Stomach (tissue), 9 donors: Measurements from ENCODE around the gene CACNA2D3. TPM values are rescaled to one million over a fixed set of nuclear protein-coding genes. Genes with fewer than 3 reads are reported as not detected.

Experiments used
- DNase-seq, 2 donors: peaks; one replicate each; pipeline versions ENCODE4 v3.0.0 to v3.0.0-alpha.2; 2013 to 2019
- H3K27ac ChIP-seq, 5 donors: fragments of 200-600 bp in 4 of 5; sonication (generic) in 4 of 5; one replicate each; pipeline ENCODE4 v1.5.1; 2013 to 2019; ENCODE audit warnings: mild to moderate bottlenecking in 1 of 5, moderate library complexity in 1 of 5
- H3K27me3 ChIP-seq, 3 donors: fragments of 200-600 bp; sonication (generic); one replicate each; pipeline ENCODE4 v1.5.1; 2017 to 2019; ENCODE audit warnings: mixed run types in 1 of 3
- H3K36me3 ChIP-seq, 4 donors: fragments of 200-600 bp; sonication (generic); 1 replicate in 3 of 4; 2 replicates in 1 of 4; pipeline ENCODE4 v1.5.1; 2016 to 2019
- H3K4me1 ChIP-seq, 4 donors: fragments of 200-600 bp; sonication (generic); one replicate each; pipeline ENCODE4 v1.5.1; 2016 to 2019
- H3K4me3 ChIP-seq, 4 donors: fragments of 200-600 bp; sonication (generic) in 3 of 4; one replicate each; pipeline ENCODE4 v1.5.1; 2016 to 2019; ENCODE audit warnings: mild to moderate bottlenecking in 1 of 4
- H3K9me3 ChIP-seq, 4 donors: fragments of 200-600 bp; sonication (generic); one replicate each; pipeline ENCODE4 v1.5.1; 2016 to 2019
- EP300 ChIP-seq: sonication (generic); formaldehyde crosslinking; IDR thresholded peaks from one replicate; pipeline ENCODE4 v1.6.1; 2017; ENCODE audit warnings: antibody characterized with exemption
- POLR2A ChIP-seq, 4 donors: fragments of 450-650 bp; IDR thresholded peaks; one replicate each; pipeline ENCODE4 v1.6.1; 2016; ENCODE audit warnings: antibody characterized with exemption in 4 of 4, control low read depth in 2 of 4, mild to moderate bottlenecking in 1 of 4, moderate library complexity in 1 of 4
- POLR2AphosphoS5 ChIP-seq, 3 donors: sonication (generic); formaldehyde crosslinking; IDR thresholded peaks; one replicate each; pipeline ENCODE4 v1.6.1; 2016; ENCODE audit warnings: antibody characterized with exemption in 3 of 3
- WGBS, 5 donors: extraction: QIAGEN DNeasy Blood & Tissue Kit in 3 of 5; methylation state at CpG; one replicate each; pipeline versions ENCODE4 v1.1.5 to v1.1.7; 2013 to 2018; 5-methylcytosine and 5-hydroxymethylcytosine counted together
- intact Hi-C: fragments of 100-400 bp; cut with DNase I; formaldehyde crosslinking; loops from one replicate; pipeline ENCODE4 v1.15.1; 2023; ENCODE audit warnings: low total_unique reads
- polyA plus RNA-seq, 3 donors: library from polyadenylated mRNA; stranded (reverse); fragments of 200-250 nt; gene quantifications; one replicate each; pipeline ENCODE4 v1.2.3, GENCODE V29; 2013
- total RNA-seq, 5 donors: library from RNA; depleted of rRNA; stranded (reverse); fragments of >200 nt; gene quantifications; one replicate each; pipeline versions ENCODE4 v1.1.0 to v1.2.3, GENCODE V29; 2014 to 2016
- TF ChIP-seq, protein P1 (sequence below), 7 experiments: fragments of 450-650 bp in 4 of 7; fragments of 200-600 bp in 3 of 7; sonication (generic) in 3 of 7; IDR thresholded peaks; one replicate each; pipeline ENCODE4 v1.5.1; 2016 to 2019; ENCODE audit warnings: antibody characterized with exemption in 7 of 7, control low read depth in 2 of 7, mild to moderate bottlenecking in 1 of 7
- donor health status: healthy with polysubstance abuse.
- donor health status: Bipolar disorder and iron deficiency.
- donor health status: healthy.

Gene CACNA2D3
- total and polyA plus RNA-seq, 8 donors = 0.56 to 54.0 (median 2.9) TPM; not detected in 1

DNA sequence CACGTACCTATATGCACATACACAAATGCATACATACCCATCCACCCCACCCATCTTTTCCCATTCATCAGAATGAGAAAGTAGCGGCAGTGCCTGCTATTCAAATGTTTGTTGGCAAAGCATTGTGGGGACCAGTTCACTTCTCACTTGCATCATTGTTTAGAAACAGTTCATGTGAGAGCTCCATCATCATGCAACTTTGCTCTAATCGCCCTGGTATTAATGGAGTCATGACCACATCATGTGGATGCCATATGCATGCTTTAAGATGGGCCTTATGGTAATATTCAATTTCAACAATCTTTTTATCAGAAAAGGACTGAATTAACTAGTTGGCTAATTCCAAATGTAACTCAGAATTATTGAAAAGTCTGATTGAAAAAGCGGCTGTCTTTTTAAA, 725.0 kb downstream of the CACNA2D3 start:
- no peak for TF ChIP-seq POLR2AphosphoS5 (IDR thresholded peaks at IDR 0.05)
- no peak for TF ChIP-seq POLR2A (IDR thresholded peaks at IDR 0.05)
- TF ChIP-seq EP300 = no peak
- TF ChIP-seq, protein P1, sequence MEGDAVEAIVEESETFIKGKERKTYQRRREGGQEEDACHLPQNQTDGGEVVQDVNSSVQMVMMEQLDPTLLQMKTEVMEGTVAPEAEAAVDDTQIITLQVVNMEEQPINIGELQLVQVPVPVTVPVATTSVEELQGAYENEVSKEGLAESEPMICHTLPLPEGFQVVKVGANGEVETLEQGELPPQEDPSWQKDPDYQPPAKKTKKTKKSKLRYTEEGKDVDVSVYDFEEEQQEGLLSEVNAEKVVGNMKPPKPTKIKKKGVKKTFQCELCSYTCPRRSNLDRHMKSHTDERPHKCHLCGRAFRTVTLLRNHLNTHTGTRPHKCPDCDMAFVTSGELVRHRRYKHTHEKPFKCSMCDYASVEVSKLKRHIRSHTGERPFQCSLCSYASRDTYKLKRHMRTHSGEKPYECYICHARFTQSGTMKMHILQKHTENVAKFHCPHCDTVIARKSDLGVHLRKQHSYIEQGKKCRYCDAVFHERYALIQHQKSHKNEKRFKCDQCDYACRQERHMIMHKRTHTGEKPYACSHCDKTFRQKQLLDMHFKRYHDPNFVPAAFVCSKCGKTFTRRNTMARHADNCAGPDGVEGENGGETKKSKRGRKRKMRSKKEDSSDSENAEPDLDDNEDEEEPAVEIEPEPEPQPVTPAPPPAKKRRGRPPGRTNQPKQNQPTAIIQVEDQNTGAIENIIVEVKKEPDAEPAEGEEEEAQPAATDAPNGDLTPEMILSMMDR (IDR thresholded peaks at IDR 0.05) = no peak
- no peaks in the 10 kb centered on the region for H3K27me3 ChIP-seq
- H3K36me3 ChIP-seq = no peaks in the 10 kb centered on the region
- intact Hi-C loops = no loop called here
- no peak overlapping the region for H3K4me3 ChIP-seq
- H3K4me1 ChIP-seq = no peaks in the 10 kb centered on the region
- H3K27ac ChIP-seq = no peak overlapping the region
- H3K9me3 ChIP-seq = no peaks in the 10 kb centered on the region
- 82 to 90% (median 86%) methylated on average over 4 of the region's 4 CpGs for WGBS, 5 donors
- no peak for DNase-seq

DNA sequence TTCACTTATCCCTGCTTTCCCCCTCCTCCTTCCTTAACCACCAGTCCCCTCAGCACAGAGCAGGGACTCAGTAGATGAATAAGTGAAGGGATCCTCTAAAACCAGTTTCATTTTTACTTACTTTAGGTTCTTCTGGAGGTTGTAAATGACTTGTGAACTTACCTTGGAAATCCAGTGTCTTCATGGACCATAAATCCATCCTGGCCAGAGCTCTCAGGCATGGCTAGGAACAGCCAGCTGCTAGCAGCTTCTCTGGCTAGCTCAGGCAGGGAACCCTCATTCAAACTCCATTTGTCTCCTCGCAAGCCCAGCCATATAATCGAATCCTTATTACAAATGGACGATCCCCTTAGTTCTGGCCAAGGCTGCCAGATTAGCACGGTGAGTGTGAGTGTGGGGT, 727.0 kb downstream of the CACNA2D3 start:
- WGBS, 5 donors = 70 to 93% (median 84%) methylated on average over 2 to 4 of the region's 4 CpGs
- no peak overlapping the region for H3K27ac ChIP-seq
- H3K9me3 ChIP-seq = no peaks in the 10 kb centered on the region
- H3K36me3 ChIP-seq = no peaks in the 10 kb centered on the region
- intact Hi-C loops = no loop called here
- peaks cover 0 to 10% (median 6%) of the 10 kb centered on the region in 4 donors for H3K4me1 ChIP-seq
- TF ChIP-seq POLR2A (IDR thresholded peaks at IDR 0.05) (no peak), POLR2AphosphoS5 (IDR thresholded peaks at IDR 0.05) (no peak), EP300 (no peak)
- TF ChIP-seq, protein P1 (IDR thresholded peaks at IDR 0.05) = no peak
- H3K4me3 ChIP-seq = no peak overlapping the region
- H3K27me3 ChIP-seq = peaks cover 0 to 5% (median 0%) of the 10 kb centered on the region in 3 donors
- no peak for DNase-seq

DNA sequence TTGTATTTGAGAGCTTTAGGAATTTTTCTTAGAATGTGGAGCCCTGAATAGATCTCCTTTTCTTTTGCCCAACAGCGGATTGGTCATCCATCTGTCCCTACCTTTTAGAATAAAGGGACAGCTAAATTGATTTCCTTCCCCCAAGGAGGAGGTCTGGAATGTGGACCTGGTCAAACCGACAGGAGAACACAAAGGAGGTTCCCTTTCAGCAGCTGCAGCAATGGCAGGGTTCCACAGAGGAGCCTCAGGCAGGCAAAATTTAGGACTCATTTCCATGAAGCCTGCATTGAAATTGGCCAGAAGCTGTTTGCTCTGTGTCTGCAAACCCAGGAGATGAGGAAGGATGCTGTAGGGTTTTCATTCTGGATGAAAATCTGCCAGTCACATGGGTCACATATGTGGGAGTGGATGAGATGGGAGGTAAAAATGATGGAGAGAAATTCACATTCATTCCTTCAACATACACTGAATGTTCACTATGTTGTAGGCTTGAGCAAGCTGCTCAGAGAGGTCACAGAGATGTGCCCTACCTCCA, 728.2 kb downstream of the CACNA2D3 start:
- peaks cover 0 to 5% (median 0%) of the 10 kb centered on the region in 3 donors for H3K27me3 ChIP-seq
- no peak overlapping the region for H3K27ac ChIP-seq
- intact Hi-C loops = no loop called here
- H3K36me3 ChIP-seq = no peaks in the 10 kb centered on the region
- peaks cover 0 to 13% (median 6%) of the 10 kb centered on the region in 4 donors for H3K4me1 ChIP-seq
- WGBS, 5 donors = 52 to 61% (median 59%) methylated on average over 2 of the region's 2 CpGs
- no peak overlapping the region for H3K4me3 ChIP-seq
- DNase-seq = no peak
- TF ChIP-seq POLR2AphosphoS5 (IDR thresholded peaks at IDR 0.05) (no peak), POLR2A (IDR thresholded peaks at IDR 0.05) (no peak), EP300 (no peak)
- TF ChIP-seq, protein P1 (IDR thresholded peaks at IDR 0.05) = no peak
- H3K9me3 ChIP-seq = no peaks in the 10 kb centered on the region

DNA sequence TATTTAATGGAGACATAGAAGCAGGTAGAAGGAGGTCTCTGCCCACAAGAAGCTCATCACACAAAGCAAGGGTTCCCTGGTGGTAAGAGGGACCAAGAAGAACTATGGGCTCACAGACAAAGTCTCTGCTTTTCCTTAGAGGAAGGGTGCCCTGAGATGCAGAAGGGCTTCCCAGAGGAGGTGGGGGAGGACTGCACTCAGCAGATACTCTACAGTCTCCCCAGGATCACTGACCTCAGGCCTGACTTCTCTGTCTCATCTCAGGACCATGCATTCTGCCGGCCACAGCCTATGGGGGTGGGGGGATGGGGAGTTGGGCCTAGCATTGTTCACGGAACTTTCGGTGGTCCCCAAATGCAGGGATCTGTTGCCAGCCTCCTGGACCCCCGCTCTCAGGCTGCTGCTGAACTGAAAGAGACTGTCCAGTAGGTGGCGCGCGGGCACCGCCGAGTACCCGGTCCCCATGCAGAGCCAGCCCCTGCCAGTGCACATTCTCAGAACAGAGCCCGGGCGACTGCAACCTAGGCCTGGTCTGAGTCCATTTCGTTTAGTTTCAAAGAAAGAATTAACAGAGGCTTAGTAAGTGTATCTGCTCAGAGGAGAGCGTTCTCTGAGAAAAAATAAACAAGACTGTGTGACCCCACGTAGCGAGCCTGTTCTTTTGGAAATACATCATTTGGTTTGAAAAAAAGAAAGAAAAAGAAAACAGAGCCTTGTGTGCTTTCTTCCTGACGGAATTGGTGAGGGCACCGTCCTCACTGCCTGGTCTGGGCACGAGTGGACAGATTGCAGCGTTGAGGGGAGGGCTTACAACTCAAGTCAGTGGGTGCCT, 731.4 kb downstream of the CACNA2D3 start:
- Histone ChIP-seq H3K27ac (peak overlapping the region in 1 of 5 donors; percentile 50), H3K27me3 (peaks cover 0 to 5% (median 0%) of the 10 kb centered on the region in 3 donors), H3K36me3 (no peaks in the 10 kb centered on the region), H3K4me3 (no peak overlapping the region), H3K9me3 (no peaks in the 10 kb centered on the region), H3K4me1 (peaks cover 0 to 13% (median 6%) of the 10 kb centered on the region in 4 donors)
- intact Hi-C loops = no loop called here
- peak; percentile 72 to 89 for DNase-seq
- TF ChIP-seq, protein P1 (IDR thresholded peaks at IDR 0.05) = peak in 5 of 7 experiments; percentile 75 to 84 (median 76)
- no peak for TF ChIP-seq EP300
- WGBS, 5 donors = 12 to 19% (median 14%) methylated on average over 14 to 20 of the region's 20 CpGs
